Measurements from ENCODE around the gene PSMD7.
"Not testable (repeated sequence)": the region's sequence is repeated elsewhere in the genome, so short reads cannot be mapped to it uniquely, and the experiment has no call there.

The PSMD7 gene

DNA sequence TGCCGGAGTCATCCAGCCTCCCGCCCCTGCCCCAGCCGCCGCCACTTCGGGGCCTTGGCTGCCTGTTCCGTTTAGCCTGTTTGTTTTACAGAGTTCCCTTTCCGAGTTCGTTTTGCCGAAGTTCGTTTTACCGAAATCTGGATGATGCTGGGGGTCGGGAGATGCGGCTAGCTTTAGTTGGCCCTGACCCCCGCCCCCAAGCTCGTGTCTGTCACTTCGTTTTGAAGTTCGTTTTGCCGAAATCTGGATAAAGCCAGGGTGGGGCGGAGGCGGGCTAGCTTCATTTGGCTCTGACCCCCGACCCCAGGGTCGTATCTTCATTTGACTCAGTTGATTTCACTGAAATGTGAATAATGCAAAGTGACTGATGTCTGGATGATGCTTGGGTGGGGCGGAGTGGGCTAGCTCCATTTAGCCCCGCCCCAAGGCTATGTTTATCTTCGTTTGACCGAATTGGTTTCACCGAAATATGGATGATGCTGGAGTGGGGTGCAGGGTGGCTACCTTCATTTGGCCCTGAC, 591 bp downstream of the PSMD7 start:
- ATAC-seq (peak; percentile 36), DNase-seq (peak; percentile 52)

DNA sequence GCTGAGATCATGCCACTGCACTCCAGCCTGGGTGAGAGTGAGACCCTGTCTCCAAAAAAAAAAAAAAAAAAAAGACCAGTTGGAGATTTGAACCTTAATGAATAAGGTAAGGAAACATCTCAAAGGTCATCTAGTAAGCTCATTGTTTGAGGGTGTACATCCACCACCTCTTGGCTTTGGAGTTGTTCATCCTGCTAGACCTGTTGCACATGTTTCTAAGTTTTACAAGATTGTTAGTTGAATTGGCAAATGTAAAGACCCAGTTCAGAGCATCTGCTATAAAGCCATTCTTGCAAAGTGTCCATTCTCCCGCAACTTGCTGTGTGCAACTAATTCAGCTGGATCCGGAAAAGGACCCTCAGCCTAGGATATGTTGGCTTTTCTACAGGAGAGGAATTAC, 1.5 kb downstream of the PSMD7 start:
- DNase-seq = no peak

GRCh38 chr16:74302341-74302740, 5.7 kb downstream of the PSMD7 start:
- ATAC-seq = no peak
- no peak for DNase-seq

More for the DNA sequence above, 1.5 kb downstream of the PSMD7 start:
- no peak for ATAC-seq

- no peak for ATAC-seq
- DNase-seq = no peak
Observed at GRCh38 chr16:74304164-74304834, 7.7 kb downstream of the PSMD7 start.

GRCh38 chr16:74304835-74305176, 8.2 kb downstream of the PSMD7 start:
- ATAC-seq = no peak
- DNase-seq = no peak

DNA sequence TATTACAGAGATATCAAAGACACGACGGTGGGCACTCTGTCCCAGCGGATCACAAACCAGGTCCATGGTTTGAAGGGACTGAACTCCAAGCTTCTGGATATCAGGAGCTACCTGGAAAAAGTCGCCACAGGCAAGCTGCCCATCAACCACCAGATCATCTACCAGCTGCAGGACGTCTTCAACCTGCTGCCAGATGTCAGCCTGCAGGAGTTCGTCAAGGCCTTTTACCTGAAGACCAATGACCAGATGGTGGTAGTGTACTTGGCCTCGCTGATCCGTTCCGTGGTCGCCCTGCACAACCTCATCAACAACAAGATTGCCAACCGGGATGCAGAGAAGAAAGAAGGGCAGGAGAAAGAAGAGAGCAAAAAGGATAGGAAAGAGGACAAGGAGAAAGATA, 8.7 kb downstream of the PSMD7 start:
- DNase-seq = no peak
- no peak for ATAC-seq

DNA sequence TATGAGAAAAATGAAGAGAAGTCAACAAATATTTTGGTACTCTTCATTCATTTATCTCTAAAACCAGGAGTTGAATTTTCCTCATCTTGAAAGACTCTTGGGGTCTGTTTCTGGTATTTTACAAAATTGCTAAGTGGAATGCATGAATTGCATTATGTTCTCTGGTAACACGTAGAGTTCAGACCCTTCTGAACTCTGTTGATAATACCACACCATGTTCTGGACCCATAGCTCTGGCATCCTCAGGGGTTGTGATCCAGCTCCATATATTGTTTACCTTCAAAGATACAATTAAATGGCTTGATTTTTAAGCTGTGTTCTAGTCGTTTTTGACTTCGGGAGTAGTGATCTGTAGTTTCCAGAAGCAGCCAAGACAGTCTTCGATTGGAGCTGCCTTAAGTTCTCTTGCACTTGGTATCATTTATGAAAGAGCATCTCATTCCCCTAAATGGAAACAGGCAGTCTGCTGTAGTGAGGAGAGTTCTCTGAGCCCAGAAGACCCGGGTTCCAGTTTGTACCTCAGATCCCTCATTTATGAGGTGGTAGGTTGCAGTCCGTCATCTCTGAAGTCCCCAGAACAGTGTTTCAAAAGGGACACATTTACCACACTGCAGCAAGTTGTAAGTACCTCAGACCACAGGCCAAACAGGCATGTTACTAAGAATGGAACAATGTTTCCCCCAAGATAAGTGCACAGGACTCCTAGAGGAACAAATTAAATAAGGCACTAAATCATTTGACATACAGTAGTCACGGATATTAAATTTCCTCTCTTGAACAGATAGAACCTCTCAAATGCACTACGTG, 9.6 kb downstream of the PSMD7 start:
- no peak for DNase-seq
- peak; percentile 65 for ATAC-seq

DNA sequence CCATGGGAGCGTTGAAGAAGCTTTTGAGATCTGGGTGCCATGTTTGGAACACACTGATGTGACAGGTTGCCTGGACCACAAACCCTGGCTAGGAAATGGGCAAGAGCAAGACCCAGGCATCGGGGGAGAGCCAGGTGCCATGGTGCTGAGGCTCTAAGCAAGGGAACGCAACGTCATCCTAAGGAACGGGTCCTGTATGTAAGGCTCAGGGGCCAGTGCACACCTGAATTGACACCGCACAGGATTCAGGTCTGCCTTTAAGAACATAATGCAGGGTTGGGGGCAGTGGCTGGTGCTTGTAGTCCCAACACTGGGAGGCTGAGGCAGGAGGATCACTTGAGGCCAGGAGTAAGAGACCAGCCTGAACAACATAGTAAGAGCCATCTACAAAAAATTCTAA, 10.8 kb downstream of the PSMD7 start:
- ATAC-seq (no peak), DNase-seq (no peak)

DNA sequence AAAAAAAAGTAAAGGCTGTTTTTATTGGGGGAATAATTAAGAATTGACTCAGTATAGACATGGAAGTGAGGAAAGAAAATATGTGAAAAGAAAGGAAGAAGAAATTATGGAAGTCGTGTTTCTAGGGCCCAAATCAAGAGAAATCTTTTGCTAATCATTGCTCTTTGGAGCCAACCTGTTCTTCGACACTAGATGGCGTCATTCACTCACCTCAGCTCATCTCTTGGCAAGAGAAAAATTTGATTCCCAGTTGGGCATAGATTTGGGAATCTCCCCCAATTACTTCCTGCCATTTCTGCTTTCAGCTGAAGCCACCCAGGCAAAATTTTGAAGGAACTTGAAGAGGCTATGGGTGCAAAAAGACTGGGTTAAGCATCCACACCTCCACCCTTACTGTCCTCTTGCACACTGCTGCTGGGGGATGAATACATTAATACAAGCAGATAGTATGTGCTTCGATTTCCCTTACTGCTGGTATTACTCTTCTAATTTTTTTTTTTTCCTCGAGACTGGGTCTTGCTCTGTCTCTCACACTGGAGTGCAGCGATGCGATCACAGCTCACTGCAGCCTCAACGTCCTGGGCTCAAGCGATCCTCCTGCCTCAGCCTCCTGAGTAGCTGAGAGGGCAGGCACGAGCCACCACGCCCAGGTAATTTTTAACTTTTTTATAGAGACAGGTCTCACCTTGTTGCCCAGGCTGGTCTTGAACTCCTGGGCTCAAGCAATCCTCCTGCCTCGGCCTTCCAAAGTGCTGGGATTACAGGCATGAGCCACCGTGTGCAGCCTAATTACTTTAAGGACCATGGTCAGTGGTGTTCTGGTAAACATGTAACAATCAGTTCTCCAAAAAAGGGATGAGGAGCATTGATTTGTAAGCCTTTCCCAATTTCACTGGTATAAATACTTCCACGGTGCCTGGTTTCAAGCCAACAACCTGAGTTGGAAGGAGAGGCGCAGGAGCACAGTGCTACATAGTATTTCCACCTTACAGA, 13.5 kb downstream of the PSMD7 start:
- peak; percentile 17 for DNase-seq
- peak; percentile 37 for ATAC-seq

- ATAC-seq = no peak
- DNase-seq = no peak
Observed at GRCh38 chr16:74315059-74315458, 18.4 kb downstream of the PSMD7 start.

- no peak for DNase-seq
- ATAC-seq = no peak
Observed at GRCh38 chr16:74320707-74321106, 24.1 kb downstream of the PSMD7 start.

GRCh38 chr16:74321356-74321755, 24.7 kb downstream of the PSMD7 start:
- ATAC-seq (no peak), DNase-seq (no peak)

DNA sequence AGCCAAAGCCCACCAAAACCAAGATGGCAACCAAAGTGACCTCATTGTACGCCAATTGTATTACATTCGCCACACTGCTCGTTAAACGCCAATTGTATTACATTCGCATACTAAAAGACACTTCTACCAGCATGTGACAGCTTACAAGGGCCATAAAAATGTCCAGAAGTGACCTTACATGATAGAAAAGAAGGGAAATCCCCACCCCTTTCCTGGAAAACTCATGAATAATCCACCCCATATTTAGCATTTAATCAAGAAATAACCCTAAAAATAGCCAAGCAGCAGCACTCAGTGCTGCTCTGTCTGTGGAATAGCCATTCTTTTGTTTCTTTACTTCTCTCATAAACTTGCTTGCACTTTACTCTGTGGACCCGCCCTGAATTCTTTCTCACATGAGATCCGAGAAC, 25.7 kb downstream of the PSMD7 start:
- no peak for ATAC-seq
- DNase-seq = no peak

DNA sequence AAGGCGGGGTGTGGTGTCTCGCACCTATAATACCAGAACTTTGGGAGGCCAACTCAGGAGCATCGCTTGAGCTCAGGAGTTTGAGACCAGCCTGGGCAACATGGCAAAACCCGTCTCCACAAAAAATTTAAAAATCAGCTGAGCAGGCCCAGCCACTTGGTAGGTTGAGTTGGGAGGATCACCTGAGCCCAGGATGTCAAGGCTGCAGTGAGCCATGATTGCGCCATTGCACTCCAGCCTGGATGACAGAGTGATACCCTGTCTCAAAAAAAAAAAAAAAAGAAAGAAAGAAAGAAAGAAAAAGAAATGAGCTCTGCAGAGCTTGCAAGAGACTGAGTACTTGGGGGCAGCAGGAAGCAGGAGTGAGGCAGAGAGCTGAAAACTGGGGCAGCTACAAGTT, 28.2 kb downstream of the PSMD7 start:
- not testable (repeated sequence) for ATAC-seq

DNA sequence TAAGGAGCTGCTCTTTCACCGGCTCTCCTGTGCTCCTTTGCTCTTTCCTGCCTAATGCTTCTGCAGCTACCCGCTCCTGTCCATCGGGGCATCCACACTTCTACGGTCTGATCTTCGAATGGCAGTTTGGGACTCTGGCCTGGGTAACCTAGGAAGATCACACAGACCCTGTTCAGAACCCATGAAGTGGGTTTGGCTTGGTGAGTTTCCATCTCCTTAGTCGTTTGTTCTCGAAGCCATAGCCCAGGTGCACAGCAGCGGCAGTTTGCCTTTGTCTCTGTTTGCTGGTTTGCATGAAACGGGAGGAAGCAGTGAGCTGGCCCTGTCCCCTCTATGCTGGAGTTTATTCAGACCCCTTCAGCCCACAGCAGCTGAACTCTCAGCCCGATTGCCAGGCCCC, 29.0 kb downstream of the PSMD7 start:
- DNase-seq (no peak), ATAC-seq (no peak)

More for the DNA sequence above, 28.2 kb downstream of the PSMD7 start:
- not testable (repeated sequence) for DNase-seq

GRCh38 chr16:74328346-74328745, 31.7 kb downstream of the PSMD7 start:
- not testable (repeated sequence) for ATAC-seq

DNA sequence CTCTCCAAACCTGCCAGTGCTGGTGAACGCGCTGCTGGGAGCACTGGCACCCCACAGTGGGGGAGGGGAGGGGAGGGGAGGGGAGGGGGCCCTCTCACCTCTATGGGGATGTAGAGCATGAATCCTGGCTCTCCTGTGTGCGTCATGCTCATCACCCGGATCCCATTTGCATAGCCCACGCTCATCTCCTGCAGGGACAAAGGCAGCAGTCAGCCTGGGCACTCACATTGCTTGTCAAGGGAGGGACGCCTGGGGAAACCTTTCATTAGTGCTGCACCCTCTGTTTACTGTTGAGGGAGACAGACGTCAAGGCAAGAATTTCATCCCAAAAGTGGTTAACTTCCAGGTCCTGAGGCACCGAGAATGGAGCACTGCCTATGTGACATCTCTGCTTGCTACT, 35.9 kb downstream of the PSMD7 start:
- not testable (repeated sequence) for ATAC-seq, DNase-seq

More at GRCh38 chr16:74328346-74328745, 31.7 kb downstream of the PSMD7 start:
- DNase-seq = not testable (repeated sequence)

DNA sequence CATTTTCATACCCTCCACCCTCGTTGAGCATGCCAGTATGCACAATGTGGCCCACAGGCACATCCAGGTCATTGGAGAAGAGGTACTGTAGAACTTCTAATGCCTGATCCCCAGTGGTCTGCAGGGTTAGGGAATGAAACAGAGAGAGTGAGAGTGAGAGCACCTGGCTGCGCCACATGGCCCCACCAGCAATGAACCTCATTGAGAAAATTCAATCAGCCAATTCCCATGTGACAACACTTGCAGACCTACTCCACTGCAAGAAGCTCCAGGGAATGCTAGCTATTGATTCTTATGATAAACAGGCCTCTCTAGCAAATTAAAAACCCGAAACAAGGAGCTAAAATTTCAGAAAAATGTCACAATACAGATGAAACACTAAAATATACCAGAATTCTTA, 40.9 kb downstream of the PSMD7 start:
- not testable (repeated sequence) for ATAC-seq, DNase-seq

- not testable (repeated sequence) for DNase-seq, ATAC-seq
Observed at GRCh38 chr16:74339226-74339625, 42.6 kb downstream of the PSMD7 start.

DNA sequence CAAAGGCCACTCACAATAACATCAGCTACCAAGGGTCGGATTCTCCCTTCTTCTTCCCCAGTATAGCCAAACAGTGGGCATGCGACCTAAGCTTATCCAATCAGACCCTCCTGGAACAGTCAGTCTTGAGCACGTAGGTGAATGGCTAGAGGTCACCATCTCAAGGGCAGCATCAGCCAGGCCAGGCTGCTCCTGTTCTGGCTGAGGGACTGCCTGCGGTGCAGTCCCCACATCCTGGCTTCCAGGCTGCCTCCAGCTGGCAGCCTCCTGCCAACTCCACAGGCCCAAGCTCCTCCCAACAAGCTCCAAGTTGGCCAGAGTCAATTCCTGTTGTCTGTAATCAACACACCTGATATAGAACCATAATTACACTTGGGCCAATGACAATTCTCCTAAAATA, 56.4 kb downstream of the PSMD7 start:
- not testable (repeated sequence) for ATAC-seq

More for the DNA sequence above, 56.4 kb downstream of the PSMD7 start:
- not testable (repeated sequence) for DNase-seq

Measured in stimulated activated naive CD8-positive, alpha-beta T cell treated with anti-CD3 and anti-CD28 coated beads, Interleukin-15, Interleukin-2, amounts not matched to agents 100 U/mL and 50 U/mL, for 24 hours (primary cell).